Adrenal gland (tissue), 5 donors: ENCODE measurements around the gene LAMA2.

Experiments
- CTCF ChIP-seq, 6 experiments: fragments of 450-650 bp in 4 of 6; fragments of 200-600 bp in 2 of 6; sonication (generic) in 1 of 6; IDR thresholded peaks; 1 replicate in 5 of 6; 2 replicates in 1 of 6; pipeline versions ENCODE4 v1.5.1 to v1.8.0; 2016 to 2021; ENCODE audit warnings: antibody characterized with exemption in 6 of 6, mild to moderate bottlenecking in 2 of 6, moderate library complexity in 1 of 6
- POLR2A ChIP-seq, 2 donors: fragments of 450-650 bp; IDR thresholded peaks; one replicate each; pipeline ENCODE4 v1.6.1; 2017; ENCODE audit warnings: antibody characterized with exemption in 2 of 2, mild to moderate bottlenecking in 2 of 2, moderate library complexity in 1 of 2
- donor health status: DM: no; HTN: no; CAD: no.

- no peak for TF ChIP-seq CTCF (IDR thresholded peaks at IDR 0.05)
- no peak for TF ChIP-seq POLR2A (IDR thresholded peaks at IDR 0.05)
Observed at GRCh38 chr6:129369737-129370136, 486.8 kb downstream of the LAMA2 start.
